Measurements from ENCODE around the gene COMTD1. TPM values are rescaled to one million over a fixed set of nuclear protein-coding genes. Genes with fewer than 3 reads are reported as not detected.

Gene COMTD1
- total and polyA plus RNA-seq, 2 of the 13 experiments (the other 11 are each of a cell fraction or from before 2014, with no cell fraction given), result 11.8 to 18.4 TPM

DNA sequence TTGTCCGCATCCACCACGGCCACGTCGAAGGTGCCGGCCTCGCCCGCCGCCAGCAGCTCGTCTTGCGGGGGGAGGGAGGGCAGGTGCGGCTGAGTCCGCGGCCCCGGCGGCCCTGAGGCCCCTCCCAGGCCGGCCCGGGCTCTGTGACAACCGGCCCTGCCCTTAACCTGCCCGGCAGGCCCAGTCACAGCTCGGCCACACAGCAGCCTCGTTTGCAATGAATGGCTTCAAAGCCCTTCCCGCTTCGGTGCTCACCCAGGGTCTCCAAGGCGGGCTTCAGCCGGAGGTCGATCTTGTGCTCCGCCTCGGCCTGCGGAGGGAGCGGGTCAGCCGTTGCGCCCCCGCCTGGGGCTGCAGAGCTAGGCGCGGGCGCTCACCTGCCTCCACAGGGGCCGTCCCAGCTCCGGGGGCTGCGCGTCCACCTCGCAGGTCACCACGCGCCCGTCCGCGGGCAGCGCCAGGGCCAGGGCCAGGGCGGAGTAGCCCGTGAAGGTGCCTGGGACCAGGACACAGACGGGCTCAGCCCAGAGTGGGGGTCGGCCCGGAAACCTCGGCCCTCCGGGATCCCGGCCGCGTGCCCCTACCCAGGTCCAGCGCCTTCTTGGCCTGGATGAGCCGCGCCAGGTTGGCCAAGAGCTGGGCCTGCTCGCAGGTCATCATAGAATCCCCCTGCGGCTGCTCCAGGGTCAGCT is 928 bp downstream of the COMTD1 start (continued):
- TF ChIP-seq, protein P1, sequence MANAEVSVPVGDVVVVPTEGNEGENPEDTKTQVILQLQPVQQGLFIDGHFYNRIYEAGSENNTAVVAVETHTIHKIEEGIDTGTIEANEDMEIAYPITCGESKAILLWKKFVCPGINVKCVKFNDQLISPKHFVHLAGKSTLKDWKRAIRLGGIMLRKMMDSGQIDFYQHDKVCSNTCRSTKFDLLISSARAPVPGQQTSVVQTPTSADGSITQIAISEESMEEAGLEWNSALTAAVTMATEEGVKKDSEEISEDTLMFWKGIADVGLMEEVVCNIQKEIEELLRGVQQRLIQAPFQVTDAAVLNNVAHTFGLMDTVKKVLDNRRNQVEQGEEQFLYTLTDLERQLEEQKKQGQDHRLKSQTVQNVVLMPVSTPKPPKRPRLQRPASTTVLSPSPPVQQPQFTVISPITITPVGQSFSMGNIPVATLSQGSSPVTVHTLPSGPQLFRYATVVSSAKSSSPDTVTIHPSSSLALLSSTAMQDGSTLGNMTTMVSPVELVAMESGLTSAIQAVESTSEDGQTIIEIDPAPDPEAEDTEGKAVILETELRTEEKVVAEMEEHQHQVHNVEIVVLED (CRISPR knock-in tag; IDR thresholded peaks at IDR 0.05; ENCODE audit: borderline replicate concordance), result no peak
- TF ChIP-seq, protein P2, sequence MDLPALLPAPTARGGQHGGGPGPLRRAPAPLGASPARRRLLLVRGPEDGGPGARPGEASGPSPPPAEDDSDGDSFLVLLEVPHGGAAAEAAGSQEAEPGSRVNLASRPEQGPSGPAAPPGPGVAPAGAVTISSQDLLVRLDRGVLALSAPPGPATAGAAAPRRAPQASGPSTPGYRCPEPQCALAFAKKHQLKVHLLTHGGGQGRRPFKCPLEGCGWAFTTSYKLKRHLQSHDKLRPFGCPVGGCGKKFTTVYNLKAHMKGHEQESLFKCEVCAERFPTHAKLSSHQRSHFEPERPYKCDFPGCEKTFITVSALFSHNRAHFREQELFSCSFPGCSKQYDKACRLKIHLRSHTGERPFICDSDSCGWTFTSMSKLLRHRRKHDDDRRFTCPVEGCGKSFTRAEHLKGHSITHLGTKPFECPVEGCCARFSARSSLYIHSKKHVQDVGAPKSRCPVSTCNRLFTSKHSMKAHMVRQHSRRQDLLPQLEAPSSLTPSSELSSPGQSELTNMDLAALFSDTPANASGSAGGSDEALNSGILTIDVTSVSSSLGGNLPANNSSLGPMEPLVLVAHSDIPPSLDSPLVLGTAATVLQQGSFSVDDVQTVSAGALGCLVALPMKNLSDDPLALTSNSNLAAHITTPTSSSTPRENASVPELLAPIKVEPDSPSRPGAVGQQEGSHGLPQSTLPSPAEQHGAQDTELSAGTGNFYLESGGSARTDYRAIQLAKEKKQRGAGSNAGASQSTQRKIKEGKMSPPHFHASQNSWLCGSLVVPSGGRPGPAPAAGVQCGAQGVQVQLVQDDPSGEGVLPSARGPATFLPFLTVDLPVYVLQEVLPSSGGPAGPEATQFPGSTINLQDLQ (CRISPR knock-in tag; IDR thresholded peaks at IDR 0.05), result no peak
- 0 out of 2 replicates have a peak, but pooled peaks have one; percentile 50 for TF ChIP-seq ZNF749 (CRISPR knock-in tag; IDR thresholded peaks at IDR 0.05; ENCODE audit: borderline replicate concordance)
- TF ChIP-seq ZNF121 (CRISPR knock-in tag; IDR thresholded peaks at IDR 0.05), result 0 out of 2 replicates have a peak, but pooled peaks have one; percentile 20
- TF ChIP-seq, protein P3, sequence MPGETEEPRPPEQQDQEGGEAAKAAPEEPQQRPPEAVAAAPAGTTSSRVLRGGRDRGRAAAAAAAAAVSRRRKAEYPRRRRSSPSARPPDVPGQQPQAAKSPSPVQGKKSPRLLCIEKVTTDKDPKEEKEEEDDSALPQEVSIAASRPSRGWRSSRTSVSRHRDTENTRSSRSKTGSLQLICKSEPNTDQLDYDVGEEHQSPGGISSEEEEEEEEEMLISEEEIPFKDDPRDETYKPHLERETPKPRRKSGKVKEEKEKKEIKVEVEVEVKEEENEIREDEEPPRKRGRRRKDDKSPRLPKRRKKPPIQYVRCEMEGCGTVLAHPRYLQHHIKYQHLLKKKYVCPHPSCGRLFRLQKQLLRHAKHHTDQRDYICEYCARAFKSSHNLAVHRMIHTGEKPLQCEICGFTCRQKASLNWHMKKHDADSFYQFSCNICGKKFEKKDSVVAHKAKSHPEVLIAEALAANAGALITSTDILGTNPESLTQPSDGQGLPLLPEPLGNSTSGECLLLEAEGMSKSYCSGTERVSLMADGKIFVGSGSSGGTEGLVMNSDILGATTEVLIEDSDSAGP (CRISPR knock-in tag; IDR thresholded peaks at IDR 0.05; ENCODE audit: borderline replicate concordance), result peak; percentile 51; the same call in 1 of the 2 replicates
- TF ChIP-seq, protein P4, sequence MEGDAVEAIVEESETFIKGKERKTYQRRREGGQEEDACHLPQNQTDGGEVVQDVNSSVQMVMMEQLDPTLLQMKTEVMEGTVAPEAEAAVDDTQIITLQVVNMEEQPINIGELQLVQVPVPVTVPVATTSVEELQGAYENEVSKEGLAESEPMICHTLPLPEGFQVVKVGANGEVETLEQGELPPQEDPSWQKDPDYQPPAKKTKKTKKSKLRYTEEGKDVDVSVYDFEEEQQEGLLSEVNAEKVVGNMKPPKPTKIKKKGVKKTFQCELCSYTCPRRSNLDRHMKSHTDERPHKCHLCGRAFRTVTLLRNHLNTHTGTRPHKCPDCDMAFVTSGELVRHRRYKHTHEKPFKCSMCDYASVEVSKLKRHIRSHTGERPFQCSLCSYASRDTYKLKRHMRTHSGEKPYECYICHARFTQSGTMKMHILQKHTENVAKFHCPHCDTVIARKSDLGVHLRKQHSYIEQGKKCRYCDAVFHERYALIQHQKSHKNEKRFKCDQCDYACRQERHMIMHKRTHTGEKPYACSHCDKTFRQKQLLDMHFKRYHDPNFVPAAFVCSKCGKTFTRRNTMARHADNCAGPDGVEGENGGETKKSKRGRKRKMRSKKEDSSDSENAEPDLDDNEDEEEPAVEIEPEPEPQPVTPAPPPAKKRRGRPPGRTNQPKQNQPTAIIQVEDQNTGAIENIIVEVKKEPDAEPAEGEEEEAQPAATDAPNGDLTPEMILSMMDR (CRISPR knock-in tag; IDR thresholded peaks at IDR 0.05), result peak; percentile 45
- 0 out of 2 replicates have a peak, but pooled peaks have one; percentile 9 for TF ChIP-seq MED1 (CRISPR knock-in tag; IDR thresholded peaks at IDR 0.05)
- TF ChIP-seq, protein P5, sequence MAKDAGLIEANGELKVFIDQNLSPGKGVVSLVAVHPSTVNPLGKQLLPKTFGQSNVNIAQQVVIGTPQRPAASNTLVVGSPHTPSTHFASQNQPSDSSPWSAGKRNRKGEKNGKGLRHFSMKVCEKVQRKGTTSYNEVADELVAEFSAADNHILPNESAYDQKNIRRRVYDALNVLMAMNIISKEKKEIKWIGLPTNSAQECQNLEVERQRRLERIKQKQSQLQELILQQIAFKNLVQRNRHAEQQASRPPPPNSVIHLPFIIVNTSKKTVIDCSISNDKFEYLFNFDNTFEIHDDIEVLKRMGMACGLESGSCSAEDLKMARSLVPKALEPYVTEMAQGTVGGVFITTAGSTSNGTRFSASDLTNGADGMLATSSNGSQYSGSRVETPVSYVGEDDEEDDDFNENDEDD (CRISPR knock-in tag; IDR thresholded peaks at IDR 0.05; ENCODE audit: borderline replicate concordance), result no peak
- no peak for TF ChIP-seq KAT2B (IDR thresholded peaks at IDR 0.05; ENCODE audit: borderline replicate concordance, low read depth, low read length)
- no peak for TF ChIP-seq U2AF1 (optimal IDR thresholded peaks at IDR 0.05; ENCODE audit: low read depth, low read length)
- 0 out of 2 replicates have a peak, but pooled peaks have one; percentile 26 for TF ChIP-seq PAX8 (CRISPR knock-in tag; IDR thresholded peaks at IDR 0.05; ENCODE audit: borderline replicate concordance)
- no peak for TF ChIP-seq SETDB1 (CRISPR knock-in tag; IDR thresholded peaks at IDR 0.05; ENCODE audit: borderline replicate concordance)
- TF ChIP-seq ZNF83 (CRISPR knock-in tag; IDR thresholded peaks at IDR 0.05; ENCODE audit: borderline replicate concordance), result no peak
- peak; percentile 76; the same call in 1 of the 2 replicates for TF ChIP-seq ZNF776 (CRISPR knock-in tag; IDR thresholded peaks at IDR 0.05)
- TF ChIP-seq ZNF747 (CRISPR knock-in tag; IDR thresholded peaks at IDR 0.05; ENCODE audit: borderline replicate concordance), result no peak
- 0 out of 2 replicates have a peak, but pooled peaks have one; percentile 27 for TF ChIP-seq GFI1 (CRISPR knock-in tag; IDR thresholded peaks at IDR 0.05; ENCODE audit: borderline replicate concordance)
- peak; percentile 83; the same call in 1 of the 2 replicates for TF ChIP-seq ZNF333 (CRISPR knock-in tag; IDR thresholded peaks at IDR 0.05; ENCODE audit: borderline replicate concordance)
